Measurements from ENCODE around the gene OPA1.

Gene OPA1

DNA sequence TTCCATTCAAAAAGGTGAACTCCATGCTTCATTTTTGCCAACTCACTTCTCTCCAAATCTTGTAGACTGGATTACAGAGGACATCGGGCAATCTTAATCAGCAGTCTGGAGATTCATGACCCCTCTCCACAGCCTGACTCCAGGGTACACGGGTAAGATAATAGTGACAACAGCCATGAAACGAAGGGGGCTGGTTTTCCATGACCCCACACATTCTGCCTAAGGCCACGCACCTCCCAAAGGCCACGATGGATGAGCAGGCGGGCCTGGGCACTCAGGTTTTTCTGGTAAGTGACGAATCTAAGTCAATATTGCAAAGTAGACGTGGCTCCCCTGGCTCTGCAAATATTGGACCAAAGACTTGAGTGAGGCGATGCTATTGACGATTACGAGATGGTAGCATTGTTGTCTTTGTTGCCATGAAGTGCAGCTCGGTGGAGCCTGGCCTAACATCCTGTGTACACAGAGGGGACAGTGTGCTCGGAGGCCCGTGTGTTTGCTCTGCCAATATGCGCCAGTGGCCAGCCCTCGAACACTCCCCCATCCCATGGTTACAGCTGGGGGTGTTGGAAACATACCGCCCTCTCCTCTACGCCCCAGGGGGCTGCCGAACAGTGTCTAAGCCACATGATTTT lies 119.1 kb downstream of the OPA1 start:
- Histone ChIP-seq H4K91ac (ENCODE audit: low read depth, low read length, poor library complexity) (no peak overlapping the region), H3K9me3 (replicated peaks in 1 of 2; ENCODE audit: control insufficient read depth in 2 of 2, insufficient read depth in 1 of 2, low read depth in 1 of 2, low read length in 2 of 2) (peaks cover 18 to 38% of the 10 kb centered on the region in 2 donors), H3K27me3 (ENCODE audit: control insufficient read depth in 3 of 3, insufficient read depth in 3 of 3, low read depth in 1 of 3, low read length in 3 of 3) (no peaks in the 10 kb centered on the region), H3K4me3 (ENCODE audit: low read length in 2 of 2) (no peak overlapping the region), H4K8ac (ENCODE audit: low read depth, low read length) (no peak overlapping the region), H3K36me3 (replicated peaks in 1 of 2; ENCODE audit: control insufficient read depth in 2 of 2, insufficient read depth in 2 of 2, low read length in 2 of 2) (no peaks in the 10 kb centered on the region), H2BK12ac (ENCODE audit: low read length) (peak overlapping the region; percentile 59), H3K4ac (ENCODE audit: low read length) (no peak overlapping the region), H3K23ac (ENCODE audit: low read depth, low read length, poor library complexity) (no peak overlapping the region), H3K14ac (ENCODE audit: low read length) (no peak overlapping the region), H2BK15ac (ENCODE audit: low read length) (no peak overlapping the region), H3K4me1 (ENCODE audit: control insufficient read depth in 2 of 2, insufficient read depth in 1 of 2, low read depth in 1 of 2, low read length in 2 of 2) (peaks cover 23 to 33% of the 10 kb centered on the region in 2 donors), H3K9ac (ENCODE audit: low read depth, low read length, poor library complexity) (no peak overlapping the region), H2BK120ac (ENCODE audit: low read depth, low read length) (peak overlapping the region; percentile 48), H3K27ac (replicated peaks; ENCODE audit: low read length) (peak overlapping the region; percentile 94), H2BK5ac (ENCODE audit: low read length) (no peak overlapping the region), H2AFZ (ENCODE audit: low read length) (no peak overlapping the region), H3K79me1 (ENCODE audit: low read depth, low read length) (no peaks in the 10 kb centered on the region), H3K18ac (ENCODE audit: low read length) (peak overlapping the region; percentile 73), H2AK5ac (ENCODE audit: low read depth, low read length) (peak overlapping the region; percentile 7), H3K4me2 (ENCODE audit: insufficient read depth, low read length, poor library complexity, severe bottlenecking) (no peak overlapping the region)
- WGBS, 2 donors (ENCODE audit: extremely low coverage in 2 of 2, insufficient read length in 2 of 2, insufficient replicate concordance in 1 of 2): no CpG with 5 or more reads among the region's 19 CpGs
- peak; percentile 31 for DNase-seq (ENCODE audit: low spot score)

- WGBS, 2 donors (ENCODE audit: extremely low coverage in 2 of 2, insufficient read length in 2 of 2, insufficient replicate concordance in 1 of 2): no CpG with 5 or more reads among the region's 5 CpGs
Measured at GRCh38 chr3:193712938-193713337, 119.9 kb downstream of the OPA1 start.

DNA sequence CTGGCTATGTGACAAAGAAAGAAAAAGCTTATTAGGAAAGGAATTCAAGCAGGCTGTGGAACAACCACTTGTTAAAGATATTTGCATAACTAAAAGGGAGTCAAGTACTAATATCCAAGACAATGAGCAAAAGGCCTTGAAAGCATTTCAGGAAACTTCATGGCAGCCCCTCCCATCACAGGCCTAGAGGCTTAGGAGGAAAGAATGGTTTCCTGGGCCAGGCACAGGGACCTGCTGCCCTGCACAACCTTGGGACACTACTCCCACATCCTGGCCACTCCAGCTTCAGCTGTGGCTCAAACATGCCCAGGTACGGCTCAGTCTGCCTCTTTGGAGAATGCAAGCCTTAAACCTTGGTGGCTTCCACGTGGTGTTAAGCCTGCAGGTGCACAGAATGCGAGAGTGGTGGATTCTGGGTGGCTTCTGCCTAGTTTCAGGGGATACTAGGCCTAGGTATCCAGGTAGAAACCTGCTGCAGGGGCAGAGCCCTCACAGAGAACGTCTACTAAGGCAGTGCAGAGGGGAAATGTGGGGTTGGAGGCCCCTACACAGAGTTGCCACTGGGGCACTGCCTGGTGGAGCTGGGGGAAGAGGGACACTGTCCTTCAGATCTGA lies 121.6 kb downstream of the OPA1 start:
- Histone ChIP-seq H2AK5ac (ENCODE audit: low read depth, low read length) (no peak overlapping the region), H4K91ac (ENCODE audit: low read depth, low read length, poor library complexity) (no peak overlapping the region), H3K23ac (ENCODE audit: low read depth, low read length, poor library complexity) (no peak overlapping the region), H3K4ac (ENCODE audit: low read length) (no peak overlapping the region), H2BK120ac (ENCODE audit: low read depth, low read length) (no peak overlapping the region), H3K4me3 (ENCODE audit: low read length in 2 of 2) (peak overlapping the region in 1 of 2 donors; percentile 4), H2AFZ (ENCODE audit: low read length) (no peak overlapping the region), H3K27me3 (ENCODE audit: control insufficient read depth in 3 of 3, insufficient read depth in 3 of 3, low read depth in 1 of 3, low read length in 3 of 3) (no peaks in the 10 kb centered on the region), H3K4me1 (ENCODE audit: control insufficient read depth in 2 of 2, insufficient read depth in 1 of 2, low read depth in 1 of 2, low read length in 2 of 2) (peaks cover 17 to 30% of the 10 kb centered on the region in 2 donors), H2BK15ac (ENCODE audit: low read length) (no peak overlapping the region), H3K9me3 (replicated peaks in 1 of 2; ENCODE audit: control insufficient read depth in 2 of 2, insufficient read depth in 1 of 2, low read depth in 1 of 2, low read length in 2 of 2) (peaks cover 25 to 61% of the 10 kb centered on the region in 2 donors), H3K9ac (ENCODE audit: low read depth, low read length, poor library complexity) (no peak overlapping the region), H3K4me2 (ENCODE audit: insufficient read depth, low read length, poor library complexity, severe bottlenecking) (no peak overlapping the region), H3K18ac (ENCODE audit: low read length) (no peak overlapping the region), H3K79me1 (ENCODE audit: low read depth, low read length) (no peaks in the 10 kb centered on the region), H4K8ac (ENCODE audit: low read depth, low read length) (no peak overlapping the region), H3K36me3 (replicated peaks in 1 of 2; ENCODE audit: control insufficient read depth in 2 of 2, insufficient read depth in 2 of 2, low read length in 2 of 2) (no peaks in the 10 kb centered on the region), H2BK5ac (ENCODE audit: low read length) (no peak overlapping the region), H3K14ac (ENCODE audit: low read length) (no peak overlapping the region), H3K27ac (replicated peaks; ENCODE audit: low read length) (no peak overlapping the region), H2BK12ac (ENCODE audit: low read length) (no peak overlapping the region)
- WGBS, 2 donors (ENCODE audit: extremely low coverage in 2 of 2, insufficient read length in 2 of 2, insufficient replicate concordance in 1 of 2): no CpG with 5 or more reads among the region's 4 CpGs
- no peak for DNase-seq (ENCODE audit: low spot score)

More at GRCh38 chr3:193712938-193713337, 119.9 kb downstream of the OPA1 start:
- Histone ChIP-seq H3K79me1 (ENCODE audit: low read depth, low read length) (no peaks in the 10 kb centered on the region), H4K91ac (ENCODE audit: low read depth, low read length, poor library complexity) (no peak overlapping the region), H3K4me1 (ENCODE audit: control insufficient read depth in 2 of 2, insufficient read depth in 1 of 2, low read depth in 1 of 2, low read length in 2 of 2) (peaks cover 22 to 33% of the 10 kb centered on the region in 2 donors), H3K9ac (ENCODE audit: low read depth, low read length, poor library complexity) (no peak overlapping the region), H4K8ac (ENCODE audit: low read depth, low read length) (no peak overlapping the region), H3K27ac (replicated peaks; ENCODE audit: low read length) (no peak overlapping the region), H2AK5ac (ENCODE audit: low read depth, low read length) (no peak overlapping the region), H3K9me3 (replicated peaks in 1 of 2; ENCODE audit: control insufficient read depth in 2 of 2, insufficient read depth in 1 of 2, low read depth in 1 of 2, low read length in 2 of 2) (peaks cover 19 to 44% of the 10 kb centered on the region in 2 donors), H3K4me2 (ENCODE audit: insufficient read depth, low read length, poor library complexity, severe bottlenecking) (no peak overlapping the region), H3K18ac (ENCODE audit: low read length) (no peak overlapping the region), H2BK5ac (ENCODE audit: low read length) (no peak overlapping the region), H2BK12ac (ENCODE audit: low read length) (no peak overlapping the region), H2BK120ac (ENCODE audit: low read depth, low read length) (no peak overlapping the region), H3K14ac (ENCODE audit: low read length) (no peak overlapping the region), H3K23ac (ENCODE audit: low read depth, low read length, poor library complexity) (no peak overlapping the region), H2AFZ (ENCODE audit: low read length) (no peak overlapping the region), H3K36me3 (replicated peaks in 1 of 2; ENCODE audit: control insufficient read depth in 2 of 2, insufficient read depth in 2 of 2, low read length in 2 of 2) (no peaks in the 10 kb centered on the region), H2BK15ac (ENCODE audit: low read length) (no peak overlapping the region), H3K4me3 (ENCODE audit: low read length in 2 of 2) (no peak overlapping the region), H3K4ac (ENCODE audit: low read length) (no peak overlapping the region), H3K27me3 (ENCODE audit: control insufficient read depth in 3 of 3, insufficient read depth in 3 of 3, low read depth in 1 of 3, low read length in 3 of 3) (no peaks in the 10 kb centered on the region)
- DNase-seq (ENCODE audit: low spot score): no peak

- no peak overlapping the region for H2BK5ac ChIP-seq (ENCODE audit: low read length)
- H3K14ac ChIP-seq (ENCODE audit: low read length): no peak overlapping the region
- no peak overlapping the region for H4K91ac ChIP-seq (ENCODE audit: low read depth, low read length, poor library complexity)
- no peaks in the 10 kb centered on the region for H3K36me3 ChIP-seq (replicated peaks in 1 of 2; ENCODE audit: control insufficient read depth in 2 of 2, insufficient read depth in 2 of 2, low read length in 2 of 2)
- WGBS, 2 donors (ENCODE audit: extremely low coverage in 2 of 2, insufficient read length in 2 of 2, insufficient replicate concordance in 1 of 2): no CpG with 5 or more reads among the region's 4 CpGs
- DNase-seq (ENCODE audit: low spot score): no peak
- H2AK5ac ChIP-seq (ENCODE audit: low read depth, low read length): no peak overlapping the region
- H2AFZ ChIP-seq (ENCODE audit: low read length): no peak overlapping the region
- no peak overlapping the region for H3K4ac ChIP-seq (ENCODE audit: low read length)
- H3K27me3 ChIP-seq (ENCODE audit: control insufficient read depth in 3 of 3, insufficient read depth in 3 of 3, low read depth in 1 of 3, low read length in 3 of 3): no peaks in the 10 kb centered on the region
- peaks cover 14 to 18% of the 10 kb centered on the region in 2 donors for H3K4me1 ChIP-seq (ENCODE audit: control insufficient read depth in 2 of 2, insufficient read depth in 1 of 2, low read depth in 1 of 2, low read length in 2 of 2)
- peaks cover 27 to 69% of the 10 kb centered on the region in 2 donors for H3K9me3 ChIP-seq (replicated peaks in 1 of 2; ENCODE audit: control insufficient read depth in 2 of 2, insufficient read depth in 1 of 2, low read depth in 1 of 2, low read length in 2 of 2)
- H3K4me2 ChIP-seq (ENCODE audit: insufficient read depth, low read length, poor library complexity, severe bottlenecking): no peak overlapping the region
- no peaks in the 10 kb centered on the region for H3K79me1 ChIP-seq (ENCODE audit: low read depth, low read length)
- no peak overlapping the region for H2BK120ac ChIP-seq (ENCODE audit: low read depth, low read length)
- H4K8ac ChIP-seq (ENCODE audit: low read depth, low read length): no peak overlapping the region
- H3K27ac ChIP-seq (replicated peaks; ENCODE audit: low read length): no peak overlapping the region
- no peak overlapping the region for H3K4me3 ChIP-seq (ENCODE audit: low read length in 2 of 2)
- no peak overlapping the region for H3K18ac ChIP-seq (ENCODE audit: low read length)
- H3K23ac ChIP-seq (ENCODE audit: low read depth, low read length, poor library complexity): no peak overlapping the region
- H3K9ac ChIP-seq (ENCODE audit: low read depth, low read length, poor library complexity): no peak overlapping the region
- H2BK12ac ChIP-seq (ENCODE audit: low read length): no peak overlapping the region
- H2BK15ac ChIP-seq (ENCODE audit: low read length): no peak overlapping the region
Measured at GRCh38 chr3:193716150-193716549, 123.1 kb downstream of the OPA1 start.
